Activated CD4-positive, CD25-positive, alpha-beta regulatory T cell treated with anti-CD3 and anti-CD28 coated beads, Interleukin-2, amount 50 U/mL, for 24 hours (primary cell): Measurements from ENCODE around the gene EHMT1.
"Not testable (repeated sequence)": the region's sequence is repeated elsewhere in the genome, so short reads cannot be mapped to it uniquely, and the experiment has no call there.

ENCODE experiments used
- ATAC-seq, 2 donors: fragments of 150-1000 bp; cut with Tn5 transposase; one replicate each; pipeline ENCODE4 v1.10.0; 2021; ENCODE audit warnings: mild to moderate bottlenecking in 1 of 2, moderate library complexity in 1 of 2

EHMT1 gene

GRCh38 chr9:137696136-137696925 is 77.5 kb downstream of the EHMT1 start:
- no peak for ATAC-seq

- ATAC-seq = no peak
Measured at GRCh38 chr9:137697193-137697592, 78.4 kb downstream of the EHMT1 start.

GRCh38 chr9:137697832-137698231 is 79.0 kb downstream of the EHMT1 start:
- ATAC-seq = no peak

GRCh38 chr9:137700911-137701310 is 82.1 kb downstream of the EHMT1 start:
- ATAC-seq = no peak

- ATAC-seq = no peak
Measured at GRCh38 chr9:137702615-137703379, 84.0 kb downstream of the EHMT1 start.

GRCh38 chr9:137703842-137704508 is 85.2 kb downstream of the EHMT1 start:
- ATAC-seq = no peak

- peak; percentile 61 to 77 for ATAC-seq
Measured at GRCh38 chr9:137705443-137705863, 86.6 kb downstream of the EHMT1 start.

GRCh38 chr9:137705906-137706305 is 87.1 kb downstream of the EHMT1 start:
- ATAC-seq = peak; percentile 22 to 25

GRCh38 chr9:137707361-137707760 is 88.6 kb downstream of the EHMT1 start:
- ATAC-seq = no peak

- no peak for ATAC-seq
Measured at GRCh38 chr9:137708590-137709284, 89.9 kb downstream of the EHMT1 start.

- ATAC-seq = no peak
Measured at GRCh38 chr9:137709411-137710101, 90.8 kb downstream of the EHMT1 start.

GRCh38 chr9:137710704-137711103 is 91.9 kb downstream of the EHMT1 start:
- no peak for ATAC-seq

GRCh38 chr9:137711678-137712105 is 92.9 kb downstream of the EHMT1 start:
- no peak for ATAC-seq

- ATAC-seq = no peak
Measured at GRCh38 chr9:137715321-137715720, 96.5 kb downstream of the EHMT1 start.

- not testable (repeated sequence) for ATAC-seq
Measured at GRCh38 chr9:137715866-137716693, 97.3 kb downstream of the EHMT1 start.

- ATAC-seq = no peak
Measured at GRCh38 chr9:137716694-137717287, 98.0 kb downstream of the EHMT1 start.

GRCh38 chr9:137717776-137718327 is 99.0 kb downstream of the EHMT1 start:
- ATAC-seq = no peak

- no peak for ATAC-seq
Measured at GRCh38 chr9:137719194-137719593, 100.4 kb downstream of the EHMT1 start.

GRCh38 chr9:137720571-137721110 is 101.8 kb downstream of the EHMT1 start:
- ATAC-seq = no peak

GRCh38 chr9:137721479-137721878 is 102.7 kb downstream of the EHMT1 start:
- ATAC-seq = peak; percentile 80 to 88
